ENCODE measurements around the gene PIGH.
A peak's percentile ranks its signal among the peaks of the same experiment; 100 is the strongest.
"Not testable (repeated sequence)": the region's sequence is repeated elsewhere in the genome, so short reads cannot be mapped to it uniquely, and the experiment has no call there.

PIGH gene, protein sequence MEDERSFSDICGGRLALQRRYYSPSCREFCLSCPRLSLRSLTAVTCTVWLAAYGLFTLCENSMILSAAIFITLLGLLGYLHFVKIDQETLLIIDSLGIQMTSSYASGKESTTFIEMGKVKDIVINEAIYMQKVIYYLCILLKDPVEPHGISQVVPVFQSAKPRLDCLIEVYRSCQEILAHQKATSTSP
- long read RNA-seq, donor 1, transcript PIGH-202 (4 exons, 594 nt): minor isoform, 5 of 18 reads
- long read RNA-seq, donor 1, transcript PIGH-201 (4 exons, 1,420 nt): major isoform, 12 of 18 reads
- long read RNA-seq, donor 1, partial matches to known transcripts: 0 of 18 reads
- long read RNA-seq, donor 1, other reads (novel, unspliced or antisense): 0 of 18 reads
- long read RNA-seq, donor 2, transcript PIGH-201 (4 exons, 1,420 nt): major isoform, 10 of 12 reads
- long read RNA-seq, donor 2, partial matches to known transcripts: 0 of 12 reads
- long read RNA-seq, donor 2, other reads (novel, unspliced or antisense): 0 of 12 reads
- long read RNA-seq, donor 3, partial matches to known transcripts: 0 of 8 reads
- long read RNA-seq, donor 3, other reads (novel, unspliced or antisense): 0 of 8 reads
- long read RNA-seq, donor 4, transcript PIGH-201 (4 exons, 1,420 nt): major isoform, 10 of 11 reads
- long read RNA-seq, donor 4, partial matches to known transcripts: 0 of 11 reads
- long read RNA-seq, donor 4, other reads (novel, unspliced or antisense): 0 of 11 reads
- long read RNA-seq, donor 5, transcript PIGH-201 (4 exons, 1,420 nt): major isoform, 9 of 13 reads
- long read RNA-seq, donor 5, partial matches to known transcripts: 0 of 13 reads
- long read RNA-seq, donor 5, other reads (novel, unspliced or antisense): 0 of 13 reads
- long read RNA-seq, donor 6, transcript PIGH-201 (4 exons, 1,420 nt): major isoform, 7 of 11 reads
- long read RNA-seq, donor 6, partial matches to known transcripts: 0 of 11 reads
- long read RNA-seq, donor 6, other reads (novel, unspliced or antisense): 0 of 11 reads
- long read RNA-seq, donor 7: 0 reads
- long read RNA-seq, donor 8, transcript PIGH-201 (4 exons, 1,420 nt): major isoform, 17 of 20 reads
- long read RNA-seq, donor 8, partial matches to known transcripts: 0 of 20 reads
- long read RNA-seq, donor 8, other reads (novel, unspliced or antisense): 0 of 20 reads

DNA sequence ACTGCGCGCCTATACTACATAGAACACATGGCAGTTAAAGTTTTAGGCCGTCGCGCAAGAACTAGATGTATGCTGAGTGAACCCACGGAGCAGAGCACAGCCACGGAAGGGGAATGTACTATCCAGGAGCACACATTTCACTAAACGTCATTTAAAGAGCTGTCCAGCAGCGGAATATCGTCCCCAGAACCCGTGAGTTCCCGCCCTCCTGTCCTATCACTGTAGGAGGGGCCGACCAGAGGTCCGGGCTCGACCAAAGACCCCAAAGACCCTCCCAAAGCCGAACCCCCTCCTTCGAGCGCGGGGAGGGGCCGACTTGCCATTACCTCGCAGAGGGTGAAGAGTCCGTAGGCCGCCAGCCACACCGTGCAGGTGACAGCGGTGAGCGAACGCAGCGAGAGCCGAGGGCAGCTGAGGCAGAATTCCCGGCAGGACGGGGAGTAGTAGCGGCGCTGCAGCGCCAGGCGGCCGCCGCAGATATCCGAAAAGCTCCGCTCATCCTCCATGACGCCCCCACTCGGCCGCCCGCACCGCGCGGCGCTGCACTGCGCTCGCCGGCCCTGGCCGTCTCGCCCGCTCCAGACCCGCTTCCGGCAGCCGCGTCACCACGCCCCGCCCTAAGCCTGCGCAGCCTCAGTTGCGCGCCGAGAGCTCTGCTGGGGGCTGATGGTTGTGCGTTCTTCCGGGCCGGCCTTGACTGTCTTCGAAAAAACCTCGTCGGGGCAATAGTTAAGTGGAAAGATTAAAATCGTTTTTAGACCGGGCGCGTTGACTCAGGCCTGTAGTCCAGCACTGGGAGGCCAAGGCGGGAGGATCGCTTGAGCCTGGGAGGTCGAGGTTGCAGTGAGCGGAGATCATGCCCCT, at the start of gene PIGH:
TSS of gene PIGH (minus strand) at position 571 of the 864 bp plus-strand sequence. CDS start at position 506, 65 bp downstream.
- DNase-seq: peak; percentile 95

DNA sequence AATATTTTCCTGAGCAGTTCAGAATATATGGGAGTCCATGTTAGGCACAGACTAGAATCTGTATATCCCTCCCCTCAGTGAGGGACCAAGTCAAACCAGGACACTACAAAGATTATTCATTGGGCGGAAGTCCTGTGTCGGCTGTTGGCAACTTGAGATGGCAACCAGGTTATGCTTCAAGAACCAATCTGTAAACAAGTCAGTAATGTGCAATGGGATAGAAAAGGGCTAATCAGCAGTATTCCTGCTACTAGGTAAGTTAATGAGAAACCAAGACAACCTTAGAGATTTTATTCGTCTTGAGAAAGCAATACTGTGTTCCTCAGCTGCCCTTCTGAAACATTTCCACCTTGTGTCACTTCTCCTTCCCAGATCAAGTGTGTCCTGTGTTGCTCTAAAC, 46.1 kb upstream of the PIGH start:
- DNase-seq: no peak

DNA sequence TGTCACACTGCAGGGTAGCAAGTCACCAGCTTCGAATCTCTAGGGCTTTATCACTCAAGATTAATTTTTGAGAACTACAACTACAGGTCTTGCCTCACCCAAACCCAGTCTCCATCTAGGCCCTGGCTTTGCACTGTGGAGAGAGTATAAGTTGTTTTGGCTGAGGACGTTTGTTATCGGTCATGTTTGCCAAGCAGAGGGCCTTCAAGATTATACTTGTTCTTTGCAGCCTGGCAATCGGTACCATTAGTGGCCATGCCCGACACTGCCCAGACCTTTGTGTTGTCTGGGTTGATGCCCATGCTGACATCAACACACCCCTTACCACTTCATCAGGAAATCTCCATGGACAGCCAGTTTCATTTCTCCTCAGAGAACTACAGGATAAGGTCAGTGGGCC, 45.3 kb upstream of the PIGH start:
- DNase-seq: no peak

DNA sequence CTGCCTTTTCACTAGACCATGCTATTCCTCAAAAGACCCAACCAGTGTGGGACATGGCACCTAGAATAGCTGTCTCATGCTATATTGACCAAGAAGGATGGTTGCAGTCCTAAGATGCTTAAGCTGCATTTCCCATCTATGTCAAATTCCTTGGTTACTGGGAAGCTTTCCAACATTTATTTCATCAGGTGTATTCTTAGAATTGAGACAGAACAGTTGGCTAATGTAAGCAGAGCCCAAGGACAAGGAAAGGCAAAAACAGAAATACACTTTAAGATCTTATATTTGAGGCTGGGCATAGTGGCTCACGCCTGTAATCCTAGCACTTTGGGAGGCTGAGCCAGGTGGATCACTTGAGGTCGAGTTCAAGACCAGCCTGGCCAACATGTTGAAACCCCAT, 44.4 kb upstream of the PIGH start:
- DNase-seq: no peak

DNA sequence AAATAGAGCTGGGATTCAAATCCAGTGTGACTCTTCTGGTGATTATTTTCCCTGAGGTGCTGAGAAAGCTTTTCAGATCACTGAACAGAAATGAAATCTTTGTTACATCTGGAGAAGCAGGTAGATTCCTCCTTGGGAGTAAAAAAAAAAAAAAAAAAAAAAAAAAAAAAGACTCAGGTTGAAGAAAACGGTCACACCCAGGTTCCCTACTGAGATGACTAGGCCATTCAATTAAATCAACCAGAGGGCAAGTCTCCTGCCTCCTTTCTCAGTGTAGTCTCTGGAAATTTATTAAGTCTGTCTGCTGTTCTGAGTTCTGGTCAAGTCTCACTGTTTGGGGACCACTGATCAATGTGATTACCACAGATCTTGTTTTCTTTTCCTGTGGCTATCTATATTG, 43.6 kb upstream of the PIGH start:
- DNase-seq: no peak

DNA sequence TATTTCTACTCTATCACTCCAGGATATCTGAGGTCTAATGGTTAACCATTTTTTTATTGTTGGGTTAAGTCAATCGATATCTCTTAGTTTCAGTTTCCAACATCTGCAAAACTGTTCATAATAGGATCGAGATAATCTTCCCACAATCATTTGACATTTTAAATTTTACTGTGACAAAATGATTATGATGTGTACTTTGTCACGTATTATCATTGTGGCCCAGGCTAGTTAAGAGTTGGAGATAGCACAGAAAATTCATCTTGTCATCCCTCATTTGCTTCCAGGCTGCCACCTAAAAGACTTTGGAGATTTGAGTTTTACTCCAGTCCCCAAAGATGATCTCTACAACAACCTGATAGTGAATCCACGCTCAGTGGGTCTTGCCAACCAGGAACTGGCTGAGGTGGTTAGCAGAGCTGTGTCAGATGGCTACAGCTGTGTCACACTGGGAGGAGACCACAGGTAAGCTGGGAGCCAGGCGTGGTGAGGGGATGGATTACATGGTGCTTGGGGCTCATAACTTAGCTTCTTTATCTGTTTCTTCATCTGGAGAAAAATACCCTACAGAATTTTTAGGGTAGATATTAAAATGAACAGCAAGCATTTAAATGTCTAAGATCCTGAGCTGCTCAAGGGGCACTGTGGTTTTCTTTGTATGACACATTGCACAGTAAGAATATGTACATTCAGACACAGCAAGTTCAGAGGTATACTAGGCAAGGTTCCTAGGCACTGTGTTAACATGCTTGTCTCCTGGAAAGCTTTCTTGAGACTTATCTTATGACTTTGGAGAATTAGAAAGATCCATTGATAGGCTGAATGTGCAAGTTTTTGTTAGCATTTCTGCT, 42.1 kb upstream of the PIGH start:
- DNase-seq: no peak

DNA sequence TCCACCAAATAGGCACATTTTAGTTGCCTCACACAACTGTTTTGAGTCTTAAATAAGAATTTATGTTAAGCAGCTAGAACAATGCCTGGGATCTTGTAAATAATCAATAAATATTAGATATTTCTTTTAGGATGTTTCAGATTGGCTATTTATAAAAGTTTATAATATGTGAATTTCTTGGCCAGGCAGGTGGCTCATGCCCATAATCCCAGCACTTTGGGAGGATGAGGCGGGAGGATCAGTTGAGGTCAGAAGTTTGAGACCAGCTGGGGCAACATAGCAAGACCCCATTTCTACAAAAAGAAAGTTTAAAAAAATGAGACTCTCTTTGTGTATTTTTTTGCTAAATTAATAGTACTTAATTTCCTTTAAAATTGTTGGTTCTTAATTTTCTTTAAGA, 41.4 kb upstream of the PIGH start:
- DNase-seq: no peak

DNA sequence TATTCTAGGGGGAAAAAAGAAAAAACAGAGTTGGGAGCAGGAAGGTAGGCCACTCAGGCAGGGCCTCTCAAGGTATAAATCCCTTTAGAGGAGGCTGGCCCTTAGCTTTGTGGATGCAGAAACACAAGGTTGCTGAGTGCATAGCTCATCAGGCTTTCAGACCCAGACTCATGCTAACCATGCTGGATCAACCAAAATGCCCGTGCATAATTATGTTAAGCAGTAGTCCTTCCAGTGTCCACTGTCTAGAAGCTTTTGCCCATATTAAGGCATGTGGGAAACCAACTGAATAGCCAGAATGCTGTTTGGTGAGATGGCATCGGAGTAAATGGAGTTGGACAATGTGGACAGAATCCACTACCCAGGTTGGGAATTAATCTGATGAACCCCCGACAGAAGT, 38.6 kb upstream of the PIGH start:
- DNase-seq: no peak

DNA sequence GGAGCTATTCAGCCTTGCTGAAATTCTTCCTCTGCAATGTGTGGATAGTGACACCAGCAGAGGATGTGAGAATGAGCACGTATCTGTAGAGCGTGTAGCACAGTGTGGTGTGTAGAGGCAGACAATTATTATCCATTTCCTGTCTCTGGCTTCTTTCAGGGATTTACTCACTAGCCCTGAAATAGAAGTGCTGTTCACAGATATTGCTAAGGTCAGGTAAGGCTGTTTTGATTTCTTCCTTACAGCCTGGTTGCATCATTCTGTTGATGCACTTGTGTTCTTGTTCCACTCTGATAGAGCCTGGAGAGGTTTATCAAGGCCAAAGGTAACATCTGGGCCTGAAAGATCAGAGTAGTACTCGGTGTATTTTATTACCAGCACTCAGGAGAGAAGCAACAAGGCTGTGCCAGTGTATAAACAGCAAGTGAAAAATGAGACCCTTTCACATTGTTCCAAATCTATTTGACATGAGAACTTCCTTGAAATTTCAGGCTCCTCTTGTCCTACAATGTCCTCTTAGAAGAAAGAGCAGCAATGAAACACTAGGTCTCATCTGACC, 36.4 kb upstream of the PIGH start:
- no peak for DNase-seq

DNA sequence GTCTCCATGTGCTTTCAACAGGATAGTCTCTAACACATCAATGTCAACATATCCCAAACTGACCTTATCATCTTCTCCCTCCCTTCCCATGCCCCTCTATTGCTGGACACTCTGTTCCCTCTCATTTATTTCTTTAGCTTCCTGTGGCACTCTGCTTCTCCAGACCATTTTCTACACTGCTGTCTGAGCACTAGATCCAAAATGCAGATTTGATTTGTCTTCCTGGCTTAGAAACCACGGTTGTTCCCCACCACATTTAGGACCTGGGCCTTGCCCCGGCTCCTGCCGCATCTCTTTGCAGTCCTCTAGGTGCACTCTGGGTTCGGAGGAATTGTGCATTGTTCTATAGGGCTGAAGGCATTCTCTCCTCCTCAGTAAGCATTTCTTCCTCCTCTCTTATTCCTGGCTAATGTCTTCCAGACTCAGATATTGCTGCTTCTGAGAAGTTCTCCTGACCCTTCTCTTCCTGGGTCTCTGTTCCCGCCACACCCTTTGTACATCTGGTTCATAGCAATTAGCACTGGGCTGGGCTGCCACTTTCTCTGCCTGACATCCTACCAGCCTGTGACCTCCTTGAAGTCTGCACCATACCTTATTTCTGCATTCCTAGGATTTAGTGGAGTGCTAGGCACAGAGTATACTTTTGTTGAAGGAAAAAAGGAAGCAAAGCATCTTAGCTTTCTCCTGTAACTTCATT, 33.5 kb upstream of the PIGH start:
- DNase-seq: no peak

DNA sequence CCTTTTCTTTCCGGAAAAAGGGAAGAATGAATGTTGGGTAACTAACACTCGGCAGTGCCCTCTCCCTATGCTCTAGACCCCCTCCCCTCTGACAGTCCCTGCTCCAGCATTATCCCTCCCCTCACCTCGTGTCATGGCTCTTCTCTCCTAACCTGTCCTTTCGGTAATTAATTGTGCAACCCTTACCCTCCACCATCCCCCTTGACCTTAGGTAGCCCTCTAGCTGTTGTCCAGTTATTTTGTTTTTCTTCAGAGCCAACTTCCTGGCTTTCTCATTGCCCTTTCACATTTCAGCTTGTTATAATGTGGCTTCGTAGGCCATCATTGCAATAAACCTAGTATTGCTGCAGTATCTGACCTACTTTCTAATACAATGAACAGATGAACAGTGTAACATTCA, 30.9 kb upstream of the PIGH start:
- DNase-seq: no peak

DNA sequence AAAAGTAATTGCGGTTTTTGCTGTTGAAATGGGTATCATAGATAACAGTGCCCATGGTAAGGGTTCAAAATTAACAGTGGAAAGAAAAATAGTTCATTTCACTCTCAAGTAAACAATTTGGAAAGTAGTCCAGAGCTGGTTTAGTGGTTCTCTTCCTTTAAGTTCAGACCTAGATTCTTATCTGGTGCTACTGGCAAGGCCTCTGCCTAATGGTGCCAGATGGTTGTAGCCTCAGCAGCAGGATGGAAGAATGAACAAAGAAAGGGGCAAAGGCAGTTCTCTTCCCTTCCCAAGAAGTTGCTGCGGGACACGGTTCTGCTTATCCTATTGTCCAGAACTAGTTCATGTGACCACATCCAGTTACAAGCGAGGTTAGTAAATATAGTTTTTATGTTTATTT, 30.1 kb upstream of the PIGH start:
- DNase-seq: no peak

DNA sequence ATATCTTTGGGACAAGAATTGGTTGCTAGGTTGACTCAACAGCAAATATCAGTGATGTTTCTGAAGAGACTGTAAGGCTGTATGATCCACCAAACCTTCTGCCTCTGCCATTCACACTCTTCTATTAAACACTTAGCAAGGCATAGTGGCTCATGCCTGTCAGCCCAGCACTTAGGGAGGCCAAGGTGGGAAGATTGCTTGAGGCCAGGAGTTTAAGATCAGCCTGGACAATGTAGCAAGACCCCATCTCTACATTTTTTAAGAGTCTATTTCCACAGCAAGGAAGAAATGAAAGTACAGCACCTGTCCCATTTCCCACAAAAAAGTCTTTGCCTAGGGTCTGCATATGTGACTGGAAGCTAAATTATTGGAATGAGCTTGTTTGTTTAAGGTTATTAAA, 27.5 kb upstream of the PIGH start:
- DNase-seq: no peak

DNA sequence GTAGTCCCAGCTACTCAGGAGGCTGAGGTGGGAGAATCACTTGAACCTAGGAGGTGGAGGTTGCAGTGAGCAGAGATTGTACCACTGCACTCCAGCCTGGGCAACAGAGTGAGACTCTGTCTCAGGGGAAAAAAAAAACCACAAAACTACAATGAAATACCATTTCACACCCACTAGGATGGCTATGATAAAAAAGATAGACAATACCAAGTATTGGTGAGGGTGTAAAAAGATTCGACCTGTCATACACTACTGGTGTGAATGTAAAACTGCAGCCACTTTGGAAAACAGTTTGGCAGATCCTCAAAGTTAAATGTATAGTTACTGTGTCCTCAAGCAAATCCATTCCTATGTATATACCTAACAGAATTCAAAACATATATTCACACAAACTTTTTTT, 26.1 kb upstream of the PIGH start:
- not testable (repeated sequence) for DNase-seq

DNA sequence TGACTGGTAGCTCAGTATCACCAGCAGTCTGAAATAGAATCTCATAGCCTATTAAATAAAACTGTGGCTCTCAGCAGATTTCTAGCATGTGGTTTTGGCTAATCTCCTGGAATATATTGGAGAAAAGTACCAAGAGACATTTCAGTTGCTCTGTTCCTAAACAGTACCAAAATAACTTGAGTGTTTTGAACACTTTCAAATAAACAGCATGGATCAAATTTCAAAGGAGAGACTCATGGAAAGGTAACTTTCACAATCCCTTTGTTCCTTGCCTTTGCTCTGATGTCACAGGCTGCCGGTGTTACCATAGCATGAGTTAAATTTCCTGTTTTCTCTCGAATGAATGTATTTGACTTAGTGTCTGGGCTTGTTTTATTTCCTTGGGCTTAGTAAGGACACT, 23.0 kb upstream of the PIGH start:
- DNase-seq: no peak

DNA sequence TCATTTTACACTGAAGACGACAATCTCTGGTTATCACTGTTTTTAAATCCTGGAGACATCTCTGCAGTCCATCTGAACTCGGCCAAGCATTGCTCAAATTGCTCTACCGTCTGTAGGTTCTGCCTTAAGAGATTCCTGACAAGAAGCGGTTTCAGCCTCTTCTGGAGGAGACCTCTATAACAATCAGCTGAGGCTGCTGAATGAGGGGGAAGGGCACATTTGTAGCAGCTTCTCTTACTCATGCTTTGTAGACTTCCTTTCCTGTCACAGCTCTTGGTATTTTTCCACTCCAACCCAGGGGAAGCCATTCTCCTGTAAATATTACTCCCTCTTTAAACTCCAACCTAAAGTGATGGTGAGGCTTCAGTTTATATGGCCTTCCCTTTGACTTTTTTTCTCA, 22.6 kb upstream of the PIGH start:
- DNase-seq: no peak

DNA sequence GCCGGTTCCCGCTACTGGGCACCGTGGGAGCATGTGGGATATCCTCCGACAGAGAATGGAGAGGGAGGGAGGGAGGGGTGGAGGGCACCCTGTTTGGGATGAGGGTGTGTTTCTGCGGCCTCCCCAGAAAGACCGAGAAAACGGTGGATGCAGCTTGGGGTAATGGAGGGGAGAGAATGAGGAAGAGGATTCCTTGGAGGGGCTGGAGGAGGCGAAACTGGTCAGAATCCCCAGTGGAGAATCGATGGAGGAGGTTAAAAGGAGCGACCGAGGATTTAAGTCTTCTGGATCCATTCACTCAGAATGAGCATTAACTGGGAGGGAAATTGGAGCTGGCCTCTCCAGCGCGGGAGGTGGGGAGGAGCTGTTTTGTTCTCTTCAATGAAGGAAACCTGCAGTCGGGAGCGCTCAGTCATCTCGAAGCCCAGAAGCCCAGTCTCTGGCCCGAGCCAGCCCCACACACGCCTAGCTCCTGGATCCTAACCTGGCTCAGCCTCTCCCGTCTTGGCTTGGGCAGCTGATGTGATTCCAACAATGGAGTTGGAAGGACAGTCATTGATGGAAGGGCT, 20.2 kb upstream of the PIGH start:
- DNase-seq: no peak

DNA sequence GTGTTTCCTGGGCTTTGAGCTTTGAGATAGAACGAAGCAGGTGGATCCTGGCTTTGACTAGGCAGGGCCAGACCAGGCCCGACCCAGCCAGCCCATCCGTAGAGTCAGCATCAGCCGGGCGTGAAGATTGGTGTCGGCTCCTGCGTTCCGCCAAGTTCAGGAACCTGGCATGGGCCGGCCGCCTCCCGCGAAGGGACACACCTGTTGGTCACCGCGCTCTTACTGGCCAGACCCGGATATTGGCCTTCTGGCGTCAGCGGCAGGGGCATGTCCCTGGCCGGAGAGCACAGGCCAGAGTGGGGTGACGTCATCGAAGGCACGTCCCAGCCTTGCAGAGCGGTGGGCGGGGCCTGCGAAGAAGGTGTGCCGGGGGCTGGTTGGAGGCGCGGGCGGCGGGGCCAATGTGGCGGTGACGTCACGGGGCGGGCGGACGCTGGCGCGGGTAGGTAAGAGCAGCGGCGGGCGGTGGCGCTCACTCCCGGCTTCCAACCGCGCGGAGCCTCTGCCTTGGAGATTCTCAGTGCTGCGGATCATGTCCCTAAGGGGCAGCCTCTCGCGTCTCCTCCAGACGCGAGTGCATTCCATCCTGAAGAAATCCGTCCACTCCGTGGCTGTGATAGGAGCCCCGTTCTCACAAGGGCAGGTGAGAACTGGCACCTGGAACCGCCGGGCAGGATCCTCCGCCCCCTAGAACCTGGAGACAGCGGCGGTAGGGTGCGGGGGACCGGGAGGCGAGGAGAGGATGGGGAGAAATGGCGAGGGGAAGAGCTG, 19.6 kb upstream of the PIGH start, which contains the start of gene ARG2:
TSS of gene ARG2 (plus strand) at position 475 of the 771 bp plus-strand sequence. CDS start at position 533, 58 bp downstream.
- peak; percentile 89 for DNase-seq

DNA sequence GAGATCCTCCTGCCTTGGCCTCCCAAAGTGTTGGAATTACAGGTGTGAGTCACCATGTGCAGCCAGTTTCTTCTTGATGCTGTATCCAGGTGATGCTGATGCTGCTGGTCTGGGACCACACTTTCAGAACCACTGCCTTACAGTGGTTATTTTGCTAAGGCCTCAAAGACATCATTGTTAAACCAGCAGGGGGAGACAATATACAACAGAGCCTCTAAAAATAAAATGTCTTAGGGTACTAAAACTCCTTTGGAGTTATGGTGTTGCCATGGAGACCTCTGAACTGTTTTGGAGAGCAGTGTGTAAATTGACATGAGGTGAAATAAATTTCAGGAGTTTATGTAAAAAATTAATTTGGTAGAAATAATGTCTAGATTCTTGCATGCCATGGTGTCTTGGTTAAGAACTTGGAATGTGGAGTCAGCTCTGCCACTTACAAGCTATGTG, 18.6 kb upstream of the PIGH start:
- peak; percentile 47 for DNase-seq
